HFF-Myc (cell line): ENCODE data around the gene TANC1.

Experiments used
- DNase-seq: peaks from one replicate; pipeline ENCODE4 v3.0.0-alpha.2; 2011; ENCODE audit warnings: low read depth; ENCODE audit errors: extremely low read depth
- H3K4me3 ChIP-seq: replicated peaks from 2 replicates; pipeline ENCODE4 v1.5.1; 2011; ENCODE audit warnings: low read depth, mild to moderate bottlenecking, control low read depth, low read length
- TF ChIP-seq, protein P1 (sequence below): IDR thresholded peaks from 2 replicates; pipeline ENCODE4 v1.5.1; 2012; ENCODE audit warnings: mild to moderate bottlenecking, low read depth, low read length, control low read depth; ENCODE audit errors: missing control alignments

Gene TANC1

DNA sequence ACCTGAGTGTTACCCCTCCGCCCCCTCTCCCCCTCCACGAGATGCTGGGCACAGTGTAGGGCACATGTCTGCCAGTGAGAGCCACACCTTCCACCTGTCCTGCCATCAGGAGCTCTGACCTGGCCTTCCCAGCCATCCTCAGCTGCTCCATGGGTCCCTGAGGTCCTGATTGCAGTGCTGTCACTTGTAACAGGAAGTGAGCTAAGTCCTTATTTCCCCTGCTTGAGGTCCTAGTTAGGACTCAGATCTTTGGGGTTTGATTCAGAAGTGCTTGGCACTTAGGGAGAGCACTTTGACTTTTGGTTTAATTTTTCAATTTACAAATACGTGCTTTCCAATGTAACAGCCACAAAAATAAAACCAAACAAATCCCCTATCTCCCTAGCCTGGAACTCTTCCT, 192.5 kb downstream of the TANC1 start:
- no peak overlapping the region for H3K4me3 ChIP-seq
- DNase-seq: no peak
- TF ChIP-seq, protein P1, sequence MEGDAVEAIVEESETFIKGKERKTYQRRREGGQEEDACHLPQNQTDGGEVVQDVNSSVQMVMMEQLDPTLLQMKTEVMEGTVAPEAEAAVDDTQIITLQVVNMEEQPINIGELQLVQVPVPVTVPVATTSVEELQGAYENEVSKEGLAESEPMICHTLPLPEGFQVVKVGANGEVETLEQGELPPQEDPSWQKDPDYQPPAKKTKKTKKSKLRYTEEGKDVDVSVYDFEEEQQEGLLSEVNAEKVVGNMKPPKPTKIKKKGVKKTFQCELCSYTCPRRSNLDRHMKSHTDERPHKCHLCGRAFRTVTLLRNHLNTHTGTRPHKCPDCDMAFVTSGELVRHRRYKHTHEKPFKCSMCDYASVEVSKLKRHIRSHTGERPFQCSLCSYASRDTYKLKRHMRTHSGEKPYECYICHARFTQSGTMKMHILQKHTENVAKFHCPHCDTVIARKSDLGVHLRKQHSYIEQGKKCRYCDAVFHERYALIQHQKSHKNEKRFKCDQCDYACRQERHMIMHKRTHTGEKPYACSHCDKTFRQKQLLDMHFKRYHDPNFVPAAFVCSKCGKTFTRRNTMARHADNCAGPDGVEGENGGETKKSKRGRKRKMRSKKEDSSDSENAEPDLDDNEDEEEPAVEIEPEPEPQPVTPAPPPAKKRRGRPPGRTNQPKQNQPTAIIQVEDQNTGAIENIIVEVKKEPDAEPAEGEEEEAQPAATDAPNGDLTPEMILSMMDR: no peak

DNA sequence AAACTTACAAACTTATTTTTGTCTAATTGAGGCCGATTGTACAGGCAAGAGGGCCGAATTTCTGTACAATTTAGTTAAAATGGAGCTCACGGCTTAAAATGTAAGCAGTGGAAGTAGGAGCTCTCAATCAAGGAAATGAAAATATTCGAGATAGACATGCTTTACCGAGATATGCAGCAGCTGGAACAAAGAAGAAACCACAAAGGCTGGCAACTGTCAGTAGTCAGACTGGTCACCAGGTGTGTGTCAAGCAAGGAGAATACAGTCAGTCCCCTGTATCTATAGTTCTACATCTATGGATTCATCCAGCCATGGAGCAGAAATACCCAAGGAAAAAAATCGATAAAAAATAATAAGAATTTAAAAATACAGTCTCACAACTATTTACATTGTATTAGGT, 195.5 kb downstream of the TANC1 start:
- no peak for DNase-seq
- H3K4me3 ChIP-seq: no peak overlapping the region
- TF ChIP-seq, protein P1: no peak

DNA sequence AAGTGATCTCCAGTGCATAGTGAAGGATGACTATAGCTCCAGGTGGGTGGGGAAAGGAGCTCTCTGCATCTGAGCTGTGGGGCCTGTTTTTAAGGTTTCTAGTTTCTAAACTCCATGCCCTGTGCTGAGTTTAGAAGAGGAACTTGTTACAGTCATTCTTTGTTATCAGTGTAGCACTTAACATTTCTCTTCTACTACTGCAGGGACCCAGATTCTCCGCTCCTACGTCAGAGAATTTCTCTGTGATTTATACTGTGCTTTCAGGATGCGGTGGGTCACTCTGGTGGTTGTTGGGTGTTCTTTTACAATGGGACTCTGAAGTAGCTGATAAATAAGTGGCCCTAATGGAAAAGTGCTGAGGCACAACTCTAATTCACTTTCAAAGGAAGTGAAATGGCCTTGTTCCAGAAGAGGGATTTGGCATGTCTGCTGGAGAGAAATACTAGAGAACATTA, 196.0 kb downstream of the TANC1 start:
- DNase-seq: no peak
- no peak overlapping the region for H3K4me3 ChIP-seq
- TF ChIP-seq, protein P1: no peak

DNA sequence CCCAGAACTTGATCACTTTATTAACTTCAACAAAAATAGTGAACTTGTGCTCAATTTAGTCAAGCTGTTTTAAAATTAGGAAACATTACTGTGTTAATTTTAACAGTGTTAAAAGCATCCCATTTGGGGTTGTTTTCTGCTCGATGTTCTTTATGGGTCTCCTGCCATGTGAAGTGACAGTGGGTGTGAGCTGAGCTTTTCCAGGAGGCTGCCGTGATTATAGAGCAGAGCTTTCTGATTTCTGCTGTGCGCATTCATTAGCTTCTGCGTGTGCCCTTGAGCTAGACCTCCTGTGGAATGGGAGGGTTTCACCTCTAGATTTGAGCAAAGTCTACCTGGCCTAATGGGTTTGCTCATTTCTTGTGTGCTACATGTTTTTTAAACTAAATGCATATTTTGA, 196.6 kb downstream of the TANC1 start:
- no peak overlapping the region for H3K4me3 ChIP-seq
- TF ChIP-seq, protein P1: no peak
- no peak for DNase-seq

DNA sequence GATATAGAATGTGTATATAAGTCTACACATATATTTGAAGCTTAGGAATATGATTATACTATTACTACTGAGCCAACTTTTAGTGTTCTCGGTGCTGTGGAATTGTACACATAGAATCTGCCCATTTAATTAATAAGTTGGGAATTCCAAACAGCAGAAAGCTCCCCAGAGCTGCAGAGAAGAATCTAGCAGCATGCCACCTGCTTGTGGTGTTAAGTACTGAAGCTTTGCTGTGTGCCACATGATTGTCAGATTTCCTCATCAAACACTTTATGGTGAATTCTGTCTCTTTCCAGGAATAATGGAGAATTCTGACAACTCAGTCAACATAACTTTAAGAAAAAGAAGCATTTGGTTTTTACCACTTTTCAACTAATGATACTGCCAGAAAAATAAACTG, 200.3 kb downstream of the TANC1 start:
- no peak overlapping the region for H3K4me3 ChIP-seq
- TF ChIP-seq, protein P1: no peak
- no peak for DNase-seq

DNA sequence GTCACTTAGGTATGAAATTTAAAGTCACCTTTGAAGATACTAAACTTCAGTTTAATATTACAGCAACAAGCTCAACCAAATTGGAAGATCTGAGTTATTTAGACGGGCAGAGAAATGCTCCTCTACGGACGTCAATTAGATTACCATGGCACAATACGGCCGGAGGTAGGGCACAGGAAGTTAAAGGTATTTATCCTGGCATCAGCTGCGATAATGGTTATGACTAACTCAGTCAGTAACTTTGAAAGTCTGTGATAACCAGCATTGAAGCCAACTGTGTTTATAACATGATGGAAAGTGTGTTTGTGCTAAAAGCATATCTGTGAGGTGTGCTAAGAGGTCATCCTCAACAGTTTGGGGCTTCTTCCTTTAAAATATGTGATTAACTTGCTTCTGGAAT, 200.7 kb downstream of the TANC1 start:
- DNase-seq: no peak
- no peak overlapping the region for H3K4me3 ChIP-seq
- TF ChIP-seq, protein P1: no peak

DNA sequence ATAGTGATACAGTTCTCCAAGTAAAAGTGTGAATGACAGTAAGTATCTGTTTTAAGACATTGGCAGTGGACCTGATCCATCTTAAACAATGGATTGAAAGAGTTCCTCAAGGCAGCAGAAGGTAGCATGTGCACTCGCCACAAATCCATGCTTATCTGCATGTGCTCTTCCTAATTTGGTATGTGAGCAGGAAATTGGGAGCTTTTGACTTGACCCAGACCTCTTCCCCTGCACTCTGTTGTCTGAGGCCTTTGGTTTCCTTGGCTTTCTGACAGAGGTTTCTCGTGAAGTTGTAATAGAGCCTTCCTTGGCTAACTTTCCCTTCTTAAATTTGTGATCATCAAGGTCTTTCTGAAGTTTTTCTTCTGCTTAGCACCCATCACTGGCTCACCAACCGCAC, 204.0 kb downstream of the TANC1 start:
- DNase-seq: no peak
- H3K4me3 ChIP-seq: no peak overlapping the region
- TF ChIP-seq, protein P1: no peak
